NCI-H345 (cell line): ENCODE results near the gene FMR1NB.

ENCODE experiments used
- DNase-seq: peaks from one replicate; lab custom pipeline; 2025; lab: John Stamatoyannopoulos, UW

Gene FMR1NB, protein sequence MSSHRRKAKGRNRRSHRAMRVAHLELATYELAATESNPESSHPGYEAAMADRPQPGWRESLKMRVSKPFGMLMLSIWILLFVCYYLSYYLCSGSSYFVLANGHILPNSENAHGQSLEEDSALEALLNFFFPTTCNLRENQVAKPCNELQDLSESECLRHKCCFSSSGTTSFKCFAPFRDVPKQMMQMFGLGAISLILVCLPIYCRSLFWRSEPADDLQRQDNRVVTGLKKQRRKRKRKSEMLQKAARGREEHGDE

GRCh38 chrX:147981038-147981752 lies at the start of gene FMR1NB:
Gene FMR1NB (plus strand): TSS chrX:147981337. CDS start chrX:147981403, 66 bp downstream.
- no peak for DNase-seq

GRCh38 chrX:147933815-147934214 lies 47.3 kb upstream of the FMR1NB start:
- no peak for DNase-seq

GRCh38 chrX:147935156-147935758 lies 45.9 kb upstream of the FMR1NB start:
- DNase-seq = no peak

- no peak for DNase-seq
Measured at GRCh38 chrX:147945286-147945685, 35.9 kb upstream of the FMR1NB start.

GRCh38 chrX:147948531-147948930 lies 32.6 kb upstream of the FMR1NB start:
- no peak for DNase-seq

DNA sequence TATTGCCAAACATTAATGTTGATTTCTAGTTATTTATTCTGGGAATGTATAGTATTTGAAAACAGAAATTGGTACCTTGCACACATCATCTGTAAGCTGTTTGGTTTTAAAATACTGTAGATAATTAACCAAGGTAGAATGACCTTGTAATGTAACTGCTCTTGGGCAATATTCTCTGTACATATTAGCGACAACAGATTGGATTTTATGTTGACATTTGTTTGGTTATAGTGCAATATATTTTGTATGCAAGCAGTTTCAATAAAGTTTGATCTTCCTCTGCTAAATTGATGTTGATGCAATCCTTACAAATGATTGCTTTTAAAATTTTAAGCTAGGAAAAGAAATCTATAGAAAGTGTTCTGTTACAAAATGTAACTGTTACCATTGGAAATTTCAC lies 30.8 kb upstream of the FMR1NB start:
- no peak for DNase-seq

GRCh38 chrX:147953976-147954375 lies 27.2 kb upstream of the FMR1NB start:
- no peak for DNase-seq

DNA sequence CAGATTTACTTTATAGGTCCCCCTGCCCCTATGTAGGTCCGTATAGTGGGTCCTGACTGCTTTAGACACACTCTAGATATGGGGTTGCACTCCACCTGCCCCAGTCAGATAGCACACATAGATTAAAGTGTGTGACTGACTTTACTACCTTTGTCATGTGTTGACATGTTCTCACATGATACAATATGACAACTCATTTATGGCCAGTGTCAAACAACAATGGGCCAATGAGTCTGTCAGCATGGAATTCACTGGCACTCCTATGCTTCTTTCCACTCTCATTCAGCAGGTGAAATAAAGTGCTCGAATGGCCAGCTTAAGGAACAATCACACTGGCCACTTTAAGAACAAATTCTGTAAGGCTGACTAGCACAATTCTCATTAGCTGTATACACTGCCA lies 23.8 kb upstream of the FMR1NB start:
- DNase-seq = no peak

GRCh38 chrX:147958291-147958690 lies 22.8 kb upstream of the FMR1NB start:
- DNase-seq = no peak

DNA sequence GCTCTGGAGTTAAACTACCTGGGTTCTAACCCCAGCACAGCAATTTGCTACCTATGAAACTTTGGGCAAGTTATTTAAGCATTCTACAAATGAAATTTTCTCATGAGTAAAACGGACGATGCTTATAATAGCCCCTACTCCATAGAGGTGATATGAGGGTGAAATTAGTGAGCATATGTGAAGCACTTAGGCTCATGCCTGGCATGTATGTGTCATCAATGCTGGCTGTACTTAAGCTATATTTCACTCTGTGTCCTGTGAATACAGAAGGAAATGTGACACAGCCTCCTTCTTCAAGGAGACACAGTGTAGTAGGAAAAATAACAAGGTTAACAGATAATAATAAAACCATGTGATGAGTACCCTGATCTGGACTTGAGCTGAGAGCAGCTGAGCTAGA lies 20.4 kb upstream of the FMR1NB start:
- DNase-seq = no peak

DNA sequence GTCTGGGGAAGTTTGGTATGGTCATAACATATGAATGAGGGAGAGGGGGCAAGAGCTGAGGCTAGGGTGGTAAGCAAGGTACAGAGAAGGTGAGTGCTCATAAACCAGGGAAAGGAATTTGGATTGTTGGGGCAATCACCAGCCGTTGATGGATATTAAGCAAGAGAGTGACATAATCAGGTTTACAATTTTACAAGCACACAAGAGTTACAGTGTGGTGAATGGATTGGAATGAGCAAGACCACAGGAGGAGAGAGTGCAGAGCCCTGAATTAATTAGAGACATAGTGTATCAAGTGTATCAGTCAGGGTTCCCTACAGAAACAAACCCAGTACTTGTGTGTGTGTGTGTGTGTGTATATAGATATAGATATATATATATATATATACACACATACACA lies 18.7 kb upstream of the FMR1NB start:
- no peak for DNase-seq

- no peak for DNase-seq
Measured at GRCh38 chrX:147978931-147979330, 2.2 kb upstream of the FMR1NB start.

GRCh38 chrX:148020329-148020728 lies 39.2 kb downstream of the FMR1NB start:
- no peak for DNase-seq

DNA sequence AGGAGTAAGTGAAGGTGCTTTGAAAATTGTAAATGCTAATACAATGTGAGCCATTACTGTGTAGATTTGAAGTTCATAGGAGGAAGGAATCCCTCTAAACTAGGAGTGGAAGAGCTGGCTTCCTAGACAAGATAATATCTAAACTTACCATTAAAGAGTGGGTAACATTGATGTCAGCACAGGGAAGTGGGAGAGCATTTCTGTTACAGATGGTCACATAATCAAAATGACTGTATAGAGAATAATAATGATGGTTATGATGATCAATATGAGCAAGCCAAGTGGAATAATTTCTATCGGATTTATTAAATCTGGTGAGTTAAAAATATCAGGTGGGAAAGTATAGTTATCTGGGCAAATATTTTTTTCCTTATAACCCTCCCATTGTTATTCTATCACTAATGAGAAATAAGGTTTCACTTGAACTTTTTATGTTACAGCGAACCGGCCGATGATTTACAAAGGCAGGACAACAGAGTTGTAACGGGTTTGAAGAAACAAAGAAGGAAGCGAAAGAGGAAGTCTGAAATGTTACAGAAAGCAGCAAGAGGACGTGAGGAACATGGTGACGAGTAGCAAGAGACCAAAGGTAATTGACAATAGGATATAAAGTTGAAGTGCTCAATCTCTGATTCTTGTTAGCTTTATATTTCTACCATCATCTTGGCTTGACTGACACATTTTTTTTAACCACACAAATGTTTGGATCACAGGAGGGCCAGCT lies 43.5 kb downstream of the FMR1NB start:
- DNase-seq = no peak

DNA sequence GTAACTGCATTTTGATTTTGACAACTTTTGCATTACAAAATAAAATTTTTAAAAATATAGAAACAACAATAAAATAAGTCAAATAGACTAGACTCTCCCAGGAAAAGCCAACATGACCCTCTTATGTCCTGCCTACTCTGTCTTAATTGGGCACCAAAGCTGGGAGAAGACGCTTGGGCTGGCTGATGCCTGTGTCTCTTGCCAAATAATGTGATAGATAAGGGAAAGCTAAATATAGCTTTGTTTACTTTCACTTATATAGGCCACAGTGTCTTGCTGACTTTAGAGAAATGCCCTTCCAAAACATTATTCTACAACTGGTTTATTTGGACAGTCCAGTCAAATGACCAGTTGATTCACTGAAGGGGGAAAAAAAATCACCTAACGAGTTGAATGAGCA lies 54.2 kb downstream of the FMR1NB start:
- DNase-seq = no peak

DNA sequence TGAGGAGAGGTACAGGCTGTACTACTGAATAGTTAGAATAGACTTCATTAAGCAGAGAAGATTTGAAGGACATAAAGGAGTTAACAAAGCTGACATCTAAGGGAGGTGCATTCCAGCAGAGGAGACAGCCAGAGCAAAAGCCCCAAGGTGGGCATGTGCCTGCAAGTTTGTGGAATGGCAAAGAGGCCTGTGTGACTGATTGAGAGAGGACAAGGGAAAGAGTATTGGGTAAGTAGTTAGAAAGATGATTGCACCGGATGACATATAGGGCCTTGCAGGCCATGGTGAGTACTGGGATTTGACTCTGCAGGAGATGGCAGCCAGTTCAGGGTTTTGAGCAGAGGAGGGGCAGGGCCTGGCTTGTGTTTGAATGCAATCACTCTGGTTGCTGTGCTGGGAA lies 55.9 kb downstream of the FMR1NB start:
- no peak for DNase-seq

- no peak for DNase-seq
Measured at GRCh38 chrX:148043271-148043855, 62.2 kb downstream of the FMR1NB start.

GRCh38 chrX:148047200-148047599 lies 66.1 kb downstream of the FMR1NB start:
- no peak for DNase-seq

- DNase-seq = peak; percentile 10
Measured at GRCh38 chrX:148049441-148049840, 68.3 kb downstream of the FMR1NB start.

- DNase-seq = no peak
Measured at GRCh38 chrX:148051973-148052372, 70.8 kb downstream of the FMR1NB start.

DNA sequence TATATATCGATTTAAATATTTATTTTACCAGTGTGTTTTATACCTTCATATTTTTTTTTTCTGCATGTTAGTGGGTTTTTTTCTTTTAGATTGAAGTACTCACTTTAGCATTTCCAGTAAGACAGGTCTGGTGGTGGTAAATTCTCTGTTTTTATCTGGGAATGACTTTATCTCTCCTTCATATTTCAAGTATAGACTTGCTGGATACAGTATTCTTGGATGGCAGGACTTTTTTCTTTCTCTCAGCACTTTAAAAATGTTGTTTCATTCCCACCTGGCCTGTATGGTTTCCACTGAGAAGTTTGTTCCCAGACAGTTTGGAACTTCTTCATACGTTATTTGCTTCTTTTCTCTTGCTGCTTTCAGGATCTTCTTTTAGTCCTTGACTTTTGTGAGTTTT lies 86.1 kb downstream of the FMR1NB start:
- DNase-seq = no peak

DNA sequence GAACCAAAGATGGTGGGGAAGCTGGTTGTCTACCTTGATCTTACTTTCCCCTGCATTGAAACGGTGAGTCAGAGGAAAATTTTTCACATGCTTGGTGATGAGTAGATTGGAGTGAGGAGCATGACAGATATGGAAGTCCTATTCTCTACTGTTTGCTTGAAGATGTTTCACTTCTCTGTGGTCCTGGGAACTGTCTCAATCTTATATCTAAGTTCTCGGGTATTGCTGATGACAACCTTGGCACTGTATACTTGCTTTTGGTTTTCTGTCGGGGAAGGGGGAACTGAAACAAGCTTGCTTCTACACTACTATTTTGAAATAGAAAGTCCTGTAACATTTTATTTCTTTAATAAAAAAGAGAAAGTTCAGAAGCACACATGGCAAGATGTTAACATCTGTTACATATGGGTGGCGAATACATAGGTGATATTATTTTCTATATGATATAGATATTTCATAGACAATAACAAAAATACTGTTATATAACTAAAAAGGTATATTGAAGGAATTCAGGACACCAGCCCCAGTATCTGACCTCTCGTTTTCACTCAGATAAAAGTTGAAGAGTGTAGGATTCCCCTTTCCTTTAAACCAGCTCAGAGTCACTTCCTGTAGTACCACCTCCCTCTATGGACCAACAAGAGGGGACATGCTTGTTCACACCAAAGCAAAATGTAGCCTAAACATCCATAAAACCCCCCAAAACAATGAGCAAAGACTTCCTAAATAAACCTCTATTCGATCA lies 88.8 kb downstream of the FMR1NB start:
- no peak for DNase-seq
